Epithelial cell of esophagus (primary cell): ENCODE data around the gene CPZ.
"Not testable (repeated sequence)": the region's sequence is repeated elsewhere in the genome, so short reads cannot be mapped to it uniquely, and the experiment has no call there.

Source experiments
- DNase-seq: peaks from one replicate; pipeline ENCODE4 v3.0.0; 2010; ENCODE audit warnings: low read depth
- H3K4me3 ChIP-seq: 2 replicates; pipeline ENCODE4 v1.5.1; 2011; ENCODE audit warnings: mild to moderate bottlenecking, low read length, control low read depth
- CTCF ChIP-seq: IDR thresholded peaks from 2 replicates; pipeline ENCODE4 v1.5.1; 2011; ENCODE audit warnings: low read depth, mild to moderate bottlenecking, low read length, control low read depth, inconsistent platforms; ENCODE audit not compliant: insufficient read depth; ENCODE audit errors: missing control alignments

The CPZ gene

GRCh38 chr4:8615366-8615765 lies 22.8 kb downstream of the CPZ start:
- no peak overlapping the region for H3K4me3 ChIP-seq
- no peak for TF ChIP-seq CTCF
- no peak for DNase-seq

GRCh38 chr4:8615921-8616787 lies 23.6 kb downstream of the CPZ start:
- no peak overlapping the region for H3K4me3 ChIP-seq
- TF ChIP-seq CTCF: no peak
- DNase-seq: no peak

- TF ChIP-seq CTCF: no peak
- no peak for DNase-seq
- H3K4me3 ChIP-seq: no peak overlapping the region
Measured at GRCh38 chr4:8616831-8617230, 24.3 kb downstream of the CPZ start.

GRCh38 chr4:8617486-8618040 lies 25.0 kb downstream of the CPZ start:
- H3K4me3 ChIP-seq: no peak overlapping the region
- no peak for TF ChIP-seq CTCF
- DNase-seq: no peak

- H3K4me3 ChIP-seq: no peak overlapping the region
- no peak for DNase-seq
- TF ChIP-seq CTCF: no peak
Measured at GRCh38 chr4:8618421-8618820, 25.9 kb downstream of the CPZ start.

GRCh38 chr4:8618961-8619720 lies 26.6 kb downstream of the CPZ start:
- DNase-seq: no peak
- no peak overlapping the region for H3K4me3 ChIP-seq
- TF ChIP-seq CTCF: no peak

GRCh38 chr4:8621135-8621534 lies 28.6 kb downstream of the CPZ start:
- not testable (repeated sequence) for H3K4me3 ChIP-seq

GRCh38 chr4:8624601-8625272 lies 32.2 kb downstream of the CPZ start:
- not testable (repeated sequence) for H3K4me3 ChIP-seq, DNase-seq

More at GRCh38 chr4:8621135-8621534, 28.6 kb downstream of the CPZ start:
- not testable (repeated sequence) for DNase-seq

- H3K4me3 ChIP-seq, DNase-seq: not testable (repeated sequence)
Measured at GRCh38 chr4:8630240-8630905, 37.8 kb downstream of the CPZ start.

- not testable (repeated sequence) for DNase-seq, H3K4me3 ChIP-seq
Measured at GRCh38 chr4:8631896-8632295, 39.3 kb downstream of the CPZ start.
